Activated T-cell treated with anti-CD3 and anti-CD28 coated beads, Interleukin-2, amount 50 U/mL, for 4 hours (primary cell): Measurements from ENCODE around the gene KRT8. TPM values are rescaled to one million over a fixed set of nuclear protein-coding genes. Genes with fewer than 3 reads are reported as not detected.
"Not testable (repeated sequence)": the region's sequence is repeated elsewhere in the genome, so short reads cannot be mapped to it uniquely, and the experiment has no call there.

Source experiments
- ATAC-seq, 2 donors: fragments of 200-7000 bp; cut with Tn5 transposase; one replicate each; pipeline ENCODE4 v1.10.0; 2021
- DNase-seq: peaks from one replicate; pipeline ENCODE4 v3.0.0-alpha.2; 2020
- H3K27me3 Mint-ChIP-seq: one replicate; pipeline ENCODE4 v1.8.0; 2021; ENCODE audit warnings: low read depth, mixed read lengths
- H3K36me3 Mint-ChIP-seq: one replicate; pipeline ENCODE4 v1.8.0; 2022; ENCODE audit warnings: mixed read lengths; ENCODE audit not compliant: insufficient read depth
- H3K4me1 Mint-ChIP-seq: one replicate; pipeline ENCODE4 v1.8.0; 2021; ENCODE audit warnings: low read depth, mixed read lengths
- H3K4me3 Mint-ChIP-seq: one replicate; pipeline ENCODE4 v1.8.0; 2021; ENCODE audit warnings: mild to moderate bottlenecking, moderate library complexity, mixed read lengths
- H3K9me3 Mint-ChIP-seq: one replicate; pipeline ENCODE4 v1.8.0; 2021; ENCODE audit warnings: mixed read lengths
- total RNA-seq, 3 donors: library from RNA; stranded (reverse); gene quantifications; one replicate each; pipeline ENCODE4 v1.2.1, GENCODE V29; 2021

KRT8 gene
- total RNA-seq: 1 to 10 TPM; 4.2 to 6.0 (median 4.5) TPM

DNA sequence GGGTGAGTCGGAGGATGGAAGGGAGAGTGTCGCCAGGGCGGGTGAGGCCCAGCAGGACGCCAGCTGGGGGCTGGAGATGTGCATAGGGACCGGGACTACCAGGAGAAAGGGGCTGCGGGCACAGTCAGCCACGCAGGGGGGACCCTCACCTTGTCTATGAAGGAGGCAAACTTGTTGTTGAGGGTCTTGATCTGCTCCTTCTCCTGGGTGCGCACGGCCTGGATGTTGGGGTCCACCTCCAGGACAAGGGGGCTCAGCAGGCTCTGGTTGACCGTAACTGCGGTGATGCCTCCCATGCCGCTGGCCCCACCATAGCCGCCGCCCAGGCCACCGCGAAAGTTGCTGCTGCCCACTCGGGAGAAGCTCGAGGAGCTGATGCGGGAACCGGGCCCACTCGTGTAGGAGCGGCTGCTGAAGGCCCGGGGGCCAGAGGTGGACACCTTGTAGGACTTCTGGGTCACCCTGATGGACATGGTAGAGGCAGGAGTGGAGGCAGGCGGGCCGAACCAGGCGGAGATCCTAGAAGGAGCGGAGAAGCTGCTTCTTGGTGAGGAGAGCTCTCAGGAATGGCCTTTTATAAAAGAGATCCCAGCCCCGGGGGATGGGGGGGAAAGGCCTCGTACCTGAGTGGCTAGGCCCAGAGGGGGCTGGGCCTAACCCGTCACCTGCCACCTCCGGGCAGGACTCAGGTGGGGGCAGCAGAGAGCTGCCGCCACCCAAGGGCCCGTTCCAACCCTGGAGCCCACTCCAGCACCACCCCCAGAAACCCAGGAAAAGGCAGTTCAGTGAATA, at the start of gene KRT8:
Gene KRT8 (minus strand): TSS at position 568 of the 792 bp plus-strand sequence. CDS start 95 bp downstream, at position 473.
- H3K4me1 Mint-ChIP-seq, ATAC-seq, DNase-seq, H3K36me3 Mint-ChIP-seq, H3K27me3 Mint-ChIP-seq, H3K9me3 Mint-ChIP-seq: not testable (repeated sequence)
- peak within 1 kb of the TSS; percentile 54 for H3K4me3 Mint-ChIP-seq

DNA sequence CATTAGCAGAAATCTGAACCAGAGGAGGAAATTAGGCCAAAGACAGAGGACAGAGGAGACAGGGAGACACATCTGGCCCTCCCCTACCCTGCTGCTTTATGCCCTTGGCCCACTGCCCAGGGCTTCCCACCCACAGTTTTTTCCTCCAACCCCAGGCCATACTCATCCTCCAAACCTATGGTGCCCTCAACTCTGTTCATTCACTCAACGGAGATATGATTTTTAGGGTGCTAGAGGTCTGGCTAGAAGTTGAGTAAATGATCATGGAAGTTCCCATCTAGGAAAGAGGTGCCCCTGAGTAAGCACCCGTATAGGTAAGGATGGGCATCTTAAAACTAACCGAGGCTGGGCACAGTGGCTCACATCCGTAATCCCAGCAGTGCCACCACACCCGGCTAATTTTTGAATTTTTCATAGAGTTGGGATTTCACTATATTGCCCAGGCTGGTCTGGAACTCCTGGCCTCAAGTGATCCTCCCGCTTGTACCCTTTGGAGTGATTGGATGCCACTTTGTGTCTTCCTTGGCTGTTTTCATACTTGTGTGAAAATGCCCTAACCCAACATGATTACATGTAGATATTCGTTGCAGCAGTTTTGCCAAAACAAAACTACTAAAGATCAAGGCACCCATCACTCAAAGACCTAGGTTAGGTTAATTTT, 48.4 kb upstream of the KRT8 start:
- no peak overlapping the region for H3K4me3 Mint-ChIP-seq
- ATAC-seq (no peak), DNase-seq (no peak)
- peaks cover 3% of the 10 kb centered on the region for H3K4me1 Mint-ChIP-seq
- no peaks in the 10 kb centered on the region for H3K9me3 Mint-ChIP-seq
- no peaks in the 10 kb centered on the region for H3K27me3 Mint-ChIP-seq
- no peaks in the 10 kb centered on the region for H3K36me3 Mint-ChIP-seq

DNA sequence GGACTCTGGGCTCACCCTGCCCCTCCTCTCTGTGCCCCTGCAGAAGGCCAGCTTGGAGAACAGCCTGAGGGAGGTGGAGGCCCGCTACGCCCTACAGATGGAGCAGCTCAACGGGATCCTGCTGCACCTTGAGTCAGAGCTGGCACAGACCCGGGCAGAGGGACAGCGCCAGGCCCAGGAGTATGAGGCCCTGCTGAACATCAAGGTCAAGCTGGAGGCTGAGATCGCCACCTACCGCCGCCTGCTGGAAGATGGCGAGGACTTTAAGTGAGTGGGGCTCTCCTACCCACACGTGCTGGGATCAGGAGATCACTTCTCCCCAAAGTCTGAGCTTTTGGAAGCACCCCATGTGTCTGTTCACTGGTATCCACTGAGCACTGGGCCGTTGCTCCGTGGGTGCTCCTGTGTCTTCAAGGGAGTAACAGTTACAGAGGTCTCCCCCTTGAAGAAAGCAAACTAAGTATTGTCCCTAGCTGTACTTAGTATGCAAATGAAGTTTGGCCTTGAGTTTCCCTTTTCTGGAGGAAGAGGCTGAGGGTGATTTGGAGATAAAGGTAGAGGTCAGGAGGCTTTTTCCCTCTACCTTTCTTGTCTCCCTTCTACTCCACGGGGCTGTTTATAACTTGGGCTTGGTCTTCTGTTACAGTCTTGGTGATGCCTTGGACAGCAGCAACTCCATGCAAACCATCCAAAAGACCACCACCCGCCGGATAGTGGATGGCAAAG, 47.4 kb upstream of the KRT8 start:
- no peaks in the 10 kb centered on the region for H3K27me3 Mint-ChIP-seq
- no peaks in the 10 kb centered on the region for H3K36me3 Mint-ChIP-seq
- DNase-seq (no peak), ATAC-seq (no peak)
- H3K4me3 Mint-ChIP-seq: no peak overlapping the region
- H3K9me3 Mint-ChIP-seq: no peaks in the 10 kb centered on the region
- peaks cover 3% of the 10 kb centered on the region for H3K4me1 Mint-ChIP-seq

DNA sequence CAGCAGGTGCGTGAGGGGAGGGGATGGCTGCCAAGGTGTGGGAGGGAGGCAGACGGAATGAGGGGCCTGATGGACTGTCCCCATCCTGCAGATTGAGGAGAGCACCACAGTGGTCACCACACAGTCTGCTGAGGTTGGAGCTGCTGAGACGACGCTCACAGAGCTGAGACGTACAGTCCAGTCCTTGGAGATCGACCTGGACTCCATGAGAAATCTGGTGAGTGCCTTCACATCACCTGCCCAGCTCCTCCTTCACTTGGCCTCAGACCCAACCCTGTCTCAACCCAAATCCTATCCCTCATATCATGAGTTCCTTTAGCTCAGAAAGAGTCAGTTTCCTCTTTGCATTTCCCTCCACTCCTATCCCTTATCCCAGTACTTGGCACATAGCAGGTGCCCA, 46.8 kb upstream of the KRT8 start:
- DNase-seq (no peak), ATAC-seq (no peak)
- no peak overlapping the region for H3K4me3 Mint-ChIP-seq
- no peaks in the 10 kb centered on the region for H3K9me3 Mint-ChIP-seq
- H3K4me1 Mint-ChIP-seq: peaks cover 3% of the 10 kb centered on the region
- H3K27me3 Mint-ChIP-seq: no peaks in the 10 kb centered on the region
- H3K36me3 Mint-ChIP-seq: no peaks in the 10 kb centered on the region

DNA sequence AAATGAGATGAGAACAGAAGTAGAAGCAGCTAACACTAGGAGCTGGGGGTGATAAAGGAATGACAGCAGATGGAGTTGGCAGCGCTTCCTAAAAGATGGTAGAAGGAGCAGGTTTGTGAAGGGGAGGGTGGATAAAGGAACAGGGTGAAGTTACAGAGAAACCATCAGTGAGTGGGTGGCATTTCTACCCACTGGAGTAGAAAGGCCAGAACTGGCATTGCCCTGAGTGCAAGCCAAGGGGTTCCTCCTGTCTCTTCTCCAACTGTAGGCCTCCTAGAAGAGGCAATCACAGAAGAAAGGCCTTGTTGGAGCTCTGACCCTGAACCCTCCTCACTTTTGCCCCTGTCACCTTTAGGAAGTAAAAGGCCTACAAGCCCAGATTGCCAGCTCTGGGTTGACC, 46.2 kb upstream of the KRT8 start:
- no peaks in the 10 kb centered on the region for H3K36me3 Mint-ChIP-seq
- DNase-seq (no peak), ATAC-seq (no peak)
- no peaks in the 10 kb centered on the region for H3K9me3 Mint-ChIP-seq
- H3K4me1 Mint-ChIP-seq: peaks cover 3% of the 10 kb centered on the region
- no peak overlapping the region for H3K4me3 Mint-ChIP-seq
- no peaks in the 10 kb centered on the region for H3K27me3 Mint-ChIP-seq

DNA sequence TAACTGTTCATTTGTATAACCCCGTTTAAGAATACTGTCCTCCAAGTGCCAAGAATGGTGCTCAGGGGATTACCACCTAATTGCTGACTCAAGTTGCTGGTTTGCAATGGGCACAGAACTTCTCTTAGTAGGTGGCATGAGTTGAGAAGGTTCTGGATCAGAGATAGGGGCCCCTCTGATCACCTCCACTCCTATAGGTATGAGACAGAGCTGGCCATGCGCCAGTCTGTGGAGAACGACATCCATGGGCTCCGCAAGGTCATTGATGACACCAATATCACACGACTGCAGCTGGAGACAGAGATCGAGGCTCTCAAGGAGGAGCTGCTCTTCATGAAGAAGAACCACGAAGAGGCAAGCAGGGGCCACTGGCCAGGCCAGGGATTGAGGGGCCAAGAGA, 45.7 kb upstream of the KRT8 start:
- Mint-ChIP-seq H3K9me3 (no peaks in the 10 kb centered on the region), H3K4me1 (peaks cover 3% of the 10 kb centered on the region), H3K36me3 (no peaks in the 10 kb centered on the region), H3K4me3 (no peak overlapping the region), H3K27me3 (no peaks in the 10 kb centered on the region)
- no peak for ATAC-seq
- no peak for DNase-seq

DNA sequence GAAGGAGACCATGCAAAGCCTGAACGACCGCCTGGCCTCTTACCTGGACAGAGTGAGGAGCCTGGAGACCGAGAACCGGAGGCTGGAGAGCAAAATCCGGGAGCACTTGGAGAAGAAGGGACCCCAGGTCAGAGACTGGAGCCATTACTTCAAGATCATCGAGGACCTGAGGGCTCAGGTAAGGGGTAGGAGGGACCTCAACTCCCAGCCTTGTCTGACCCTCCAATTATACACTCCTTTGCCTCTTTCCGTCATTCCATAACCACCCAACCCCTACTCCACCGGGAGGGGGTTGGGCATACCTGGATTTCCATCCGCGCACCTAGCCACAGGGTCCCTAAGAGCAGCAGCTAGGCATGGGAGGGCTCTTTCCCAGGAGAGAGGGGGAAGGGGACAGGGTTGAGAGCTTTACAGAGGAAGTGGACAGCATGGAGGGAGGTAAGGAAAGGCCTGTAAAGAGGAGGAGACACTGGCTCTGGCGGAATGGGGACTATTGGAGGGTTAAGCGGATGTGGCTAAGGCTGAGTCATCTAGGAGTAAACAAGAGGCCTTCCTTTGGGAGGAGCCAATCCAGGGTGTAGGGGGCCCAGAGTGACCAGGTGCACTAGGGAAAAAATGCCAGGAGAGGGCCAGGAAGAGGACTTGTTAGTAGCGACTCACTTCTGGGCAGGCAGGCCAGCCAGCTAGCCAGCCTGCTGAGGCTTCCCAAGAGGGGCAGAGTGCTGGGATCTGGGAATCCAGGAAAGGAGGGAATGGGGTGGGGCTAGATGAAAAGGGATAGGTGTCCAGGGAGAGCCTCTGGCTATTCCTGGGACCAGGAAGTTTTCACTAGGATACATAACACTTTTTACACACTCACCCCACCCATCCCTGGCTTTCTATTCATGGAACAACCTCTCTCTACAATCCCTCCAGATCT, 44.8 kb upstream of the KRT8 start:
- Mint-ChIP-seq H3K4me1 (peaks cover 3% of the 10 kb centered on the region), H3K9me3 (no peaks in the 10 kb centered on the region), H3K27me3 (peaks cover 7% of the 10 kb centered on the region), H3K4me3 (peak overlapping the region; percentile 70), H3K36me3 (no peaks in the 10 kb centered on the region)
- ATAC-seq (no peak), DNase-seq (no peak)

DNA sequence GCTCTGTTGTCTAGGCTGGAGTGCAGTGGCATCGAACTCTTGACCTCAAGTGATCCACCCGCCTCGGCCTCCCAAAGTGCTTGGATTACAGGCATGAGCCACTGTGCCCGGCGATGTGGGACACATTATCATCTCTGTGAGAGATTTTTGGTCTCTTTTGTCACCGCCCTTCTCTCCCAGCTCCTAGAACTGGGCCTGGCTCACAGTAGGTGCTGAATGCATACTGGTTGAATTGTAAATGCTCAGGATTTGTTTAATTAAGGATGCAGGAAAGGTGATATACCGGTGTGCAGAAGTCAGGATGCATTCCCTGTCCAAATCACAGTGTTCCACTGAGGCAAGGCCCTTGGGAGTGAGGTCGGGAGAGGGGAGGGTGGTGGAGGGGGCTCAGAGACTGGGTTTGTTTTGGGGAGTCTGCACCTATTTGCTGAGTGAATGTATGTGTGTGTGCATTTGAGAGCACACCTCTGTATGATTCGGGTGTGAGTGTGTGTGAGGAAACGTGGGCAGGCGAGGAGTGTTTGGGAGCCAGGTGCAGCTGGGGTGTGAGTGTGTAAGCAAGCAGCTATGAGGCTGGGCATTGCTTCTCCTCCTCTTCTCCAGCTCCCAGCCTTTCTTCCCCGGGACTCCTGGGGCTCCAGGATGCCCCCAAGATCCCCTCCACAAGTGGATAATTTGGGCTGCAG, 43.0 kb upstream of the KRT8 start:
- peaks cover 10% of the 10 kb centered on the region for H3K27me3 Mint-ChIP-seq
- peaks cover 3% of the 10 kb centered on the region for H3K4me1 Mint-ChIP-seq
- H3K4me3 Mint-ChIP-seq: peak overlapping the region; percentile 86
- H3K36me3 Mint-ChIP-seq: no peaks in the 10 kb centered on the region
- ATAC-seq: no peak
- DNase-seq: no peak
- H3K9me3 Mint-ChIP-seq: no peaks in the 10 kb centered on the region

DNA sequence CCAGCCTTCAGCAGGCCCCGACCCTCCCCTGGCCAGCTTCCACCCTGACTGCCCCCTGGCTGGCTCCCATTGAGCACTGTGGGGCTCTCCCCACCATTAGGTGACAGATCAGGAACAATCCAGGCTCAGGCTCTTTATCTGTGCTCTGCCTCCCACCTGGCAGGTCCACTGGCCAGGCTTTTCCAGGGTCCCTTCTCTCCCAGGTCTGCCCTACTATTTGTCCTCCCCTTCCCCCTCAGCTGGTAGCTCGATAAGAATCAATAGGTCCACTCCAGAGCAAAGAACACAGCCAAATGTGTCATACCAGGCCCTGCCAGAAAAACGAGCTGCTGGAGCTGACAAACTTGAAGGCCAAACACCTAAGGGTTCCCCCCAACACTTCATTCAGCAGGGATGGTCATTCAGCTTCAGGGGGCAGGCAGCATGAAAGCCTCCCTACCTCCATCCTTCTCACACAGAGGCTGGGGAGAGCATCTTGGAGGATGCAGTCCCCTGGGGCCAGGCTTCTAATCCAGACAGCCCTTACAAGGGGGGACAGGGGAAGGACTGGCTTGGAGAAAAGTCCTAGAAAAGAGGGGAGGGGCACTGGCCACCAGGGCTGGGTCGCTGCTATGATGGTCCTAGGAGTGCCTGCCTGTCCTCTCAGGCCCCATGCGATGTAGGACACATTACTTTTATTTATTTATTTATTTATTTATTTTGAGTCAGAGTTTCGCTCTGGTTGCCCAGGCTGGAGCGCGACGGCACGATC, 42.1 kb upstream of the KRT8 start:
- no peaks in the 10 kb centered on the region for H3K9me3 Mint-ChIP-seq
- H3K27me3 Mint-ChIP-seq: peaks cover 12% of the 10 kb centered on the region
- no peak for DNase-seq
- H3K4me3 Mint-ChIP-seq: no peak overlapping the region
- H3K4me1 Mint-ChIP-seq: peaks cover 3% of the 10 kb centered on the region
- no peak for ATAC-seq
- H3K36me3 Mint-ChIP-seq: no peaks in the 10 kb centered on the region

DNA sequence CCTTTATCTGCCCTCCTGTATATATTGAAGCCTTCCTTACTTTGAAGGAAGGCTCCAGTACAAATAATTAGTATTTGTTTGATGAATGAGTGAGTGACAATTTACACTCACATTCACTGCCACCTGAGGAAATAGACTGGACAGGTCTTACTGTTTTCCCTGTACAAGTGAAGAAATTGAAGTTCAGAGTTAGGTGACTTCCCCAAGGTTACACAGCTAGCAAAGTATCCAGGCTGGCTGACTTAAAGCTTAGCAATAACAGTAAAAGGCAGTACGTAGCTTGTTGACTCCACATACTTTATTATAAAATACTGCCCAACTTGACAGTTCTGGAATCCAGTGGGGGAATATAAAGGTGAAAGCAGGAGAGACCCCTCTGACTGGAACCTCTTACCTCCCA, 41.5 kb upstream of the KRT8 start:
- Mint-ChIP-seq H3K27me3 (peaks cover 12% of the 10 kb centered on the region), H3K36me3 (no peaks in the 10 kb centered on the region), H3K4me1 (peaks cover 3% of the 10 kb centered on the region), H3K4me3 (no peak overlapping the region), H3K9me3 (no peaks in the 10 kb centered on the region)
- DNase-seq (no peak), ATAC-seq (no peak)

DNA sequence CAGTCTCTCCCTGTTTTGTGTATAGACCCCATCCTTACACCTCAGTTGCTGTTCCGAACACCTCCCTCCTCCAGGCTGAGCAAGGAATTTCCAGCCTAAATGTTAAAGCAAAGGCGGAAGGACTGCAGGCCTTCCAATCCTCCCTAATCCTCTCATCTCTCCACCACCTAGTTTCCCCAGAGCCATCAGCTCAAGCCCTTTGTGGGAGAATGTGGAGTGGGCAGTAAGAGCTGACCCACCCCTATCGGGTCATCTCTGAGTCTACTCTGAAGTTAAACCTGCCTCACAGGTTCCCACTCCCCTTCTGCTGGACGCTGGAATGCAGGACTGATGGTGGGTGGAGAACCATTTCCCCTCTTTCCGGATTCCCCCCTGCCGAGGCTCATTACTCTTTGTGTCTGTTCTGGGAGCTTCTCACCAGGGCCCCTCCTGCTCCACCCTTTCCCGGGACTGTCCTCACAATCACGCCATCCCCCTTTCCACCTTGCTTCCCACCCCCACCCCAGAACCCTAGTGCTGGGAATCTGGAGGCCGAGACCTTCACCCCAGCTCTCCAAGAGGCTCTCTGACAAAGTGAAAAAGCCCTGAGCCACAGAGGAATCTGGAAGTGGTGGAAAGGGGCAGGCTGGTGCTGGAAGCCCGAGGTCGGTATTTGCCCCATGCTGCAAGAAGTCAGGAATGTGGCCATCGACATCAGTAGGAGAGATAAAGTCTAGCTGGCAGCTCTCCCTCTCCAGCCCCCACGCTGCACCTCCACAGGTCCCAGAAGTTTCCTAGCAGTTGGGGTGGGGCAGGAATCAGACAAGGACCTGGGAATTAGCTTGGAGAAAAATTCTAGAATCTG, 40.7 kb upstream of the KRT8 start:
- no peaks in the 10 kb centered on the region for H3K36me3 Mint-ChIP-seq
- H3K27me3 Mint-ChIP-seq: peaks cover 12% of the 10 kb centered on the region
- no peaks in the 10 kb centered on the region for H3K9me3 Mint-ChIP-seq
- DNase-seq (no peak), ATAC-seq (no peak)
- H3K4me1 Mint-ChIP-seq: peaks cover 3% of the 10 kb centered on the region
- H3K4me3 Mint-ChIP-seq: no peak overlapping the region

DNA sequence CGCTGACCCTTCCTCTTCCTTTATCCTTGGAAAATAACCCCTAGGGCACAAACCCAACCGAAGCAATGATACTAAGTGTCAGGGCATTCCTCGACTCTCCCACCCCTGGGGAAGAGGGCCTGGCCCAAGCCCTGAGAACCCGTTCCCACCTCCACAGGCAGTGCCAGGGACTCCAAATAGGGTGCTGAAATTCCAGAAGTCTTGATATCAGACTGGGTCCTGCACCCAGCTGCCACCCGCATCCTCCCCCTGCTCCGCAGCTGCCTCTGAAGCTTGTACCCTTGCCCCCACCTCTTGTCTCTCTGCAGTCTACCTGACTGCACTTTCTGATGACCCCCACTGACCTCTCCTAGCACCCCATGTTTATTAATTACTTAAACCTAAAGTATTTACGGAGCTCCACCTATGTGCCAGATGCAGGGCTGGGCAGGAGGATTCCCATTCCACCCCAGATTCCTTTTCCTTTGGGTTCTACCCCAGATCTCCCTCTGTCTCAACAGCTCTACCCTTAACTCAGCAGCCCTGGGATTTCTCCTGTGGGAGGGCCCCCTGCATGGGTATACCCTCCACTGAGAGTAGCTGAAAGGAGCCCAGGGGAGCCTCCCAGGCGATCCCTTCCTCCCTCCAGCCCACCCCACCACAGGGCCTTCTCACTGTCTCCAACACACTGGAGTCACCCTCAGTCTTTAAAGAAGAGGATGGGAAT, 40.0 kb upstream of the KRT8 start:
- ATAC-seq (no peak), DNase-seq (no peak)
- H3K27me3 Mint-ChIP-seq: peaks cover 12% of the 10 kb centered on the region
- peaks cover 2% of the 10 kb centered on the region for H3K9me3 Mint-ChIP-seq
- peaks cover 3% of the 10 kb centered on the region for H3K4me1 Mint-ChIP-seq
- H3K36me3 Mint-ChIP-seq: no peaks in the 10 kb centered on the region
- no peak overlapping the region for H3K4me3 Mint-ChIP-seq
